Astrocyte (in vitro differentiated cells and primary cell): ENCODE data around the gene RIMBP2. TPM values are rescaled to one million over a fixed set of nuclear protein-coding genes. Genes with fewer than 3 reads are reported as not detected.

Source experiments
- DNase-seq: peaks from one replicate; pipeline ENCODE4 v3.0.0-alpha.2; 2010; ENCODE audit warnings: low read depth
- FAIRE-seq: peaks from 2 replicates; lab custom pipeline; 2011; peaks lifted over from hg19 to GRCh38; lab: Jason Lieb, UNC
- H2AFZ ChIP-seq: 2 replicates; pipeline ENCODE4 v1.6.0; 2012; ENCODE audit warnings: low read depth, low read length, inconsistent platforms
- H3K27ac ChIP-seq: 2 replicates; pipeline ENCODE4 v1.5.1; 2011; ENCODE audit warnings: low read depth, low read length, inconsistent platforms
- H3K27me3 ChIP-seq: 2 replicates; pipeline ENCODE4 v1.6.0; 2011; ENCODE audit warnings: low read length, inconsistent platforms; ENCODE audit not compliant: insufficient read depth
- H3K36me3 ChIP-seq: 2 replicates; pipeline ENCODE4 v1.5.1; 2011; ENCODE audit warnings: low read length, inconsistent platforms; ENCODE audit not compliant: insufficient read depth
- H3K4me1 ChIP-seq: 2 replicates; pipeline ENCODE4 v1.5.1; 2011; ENCODE audit warnings: low read length, inconsistent platforms; ENCODE audit not compliant: insufficient read depth
- H3K4me2 ChIP-seq: 2 replicates; pipeline ENCODE4 v1.6.0; 2012; ENCODE audit warnings: low read length, inconsistent platforms
- H3K4me3 ChIP-seq: 2 replicates; pipeline ENCODE4 v1.5.1; 2011; ENCODE audit warnings: low read depth, mild to moderate bottlenecking, low read length, inconsistent platforms; ENCODE audit not compliant: insufficient read depth
- H3K79me2 ChIP-seq: 2 replicates; pipeline ENCODE4 v1.6.0; 2012; ENCODE audit warnings: mild to moderate bottlenecking, low read length, inconsistent platforms; ENCODE audit not compliant: insufficient read depth
- H3K9ac ChIP-seq: 2 replicates; pipeline ENCODE4 v1.6.0; 2012; ENCODE audit warnings: mild to moderate bottlenecking, low read length, inconsistent platforms
- H3K9me3 ChIP-seq: 2 replicates; pipeline ENCODE4 v1.5.1; 2012; ENCODE audit warnings: low read depth, mild to moderate bottlenecking, low read length, inconsistent platforms; ENCODE audit not compliant: insufficient read depth
- H4K20me1 ChIP-seq: 2 replicates; pipeline ENCODE4 v1.6.0; 2012; ENCODE audit warnings: low read length, inconsistent platforms; ENCODE audit not compliant: insufficient read depth
- H3K27ac Mint-ChIP-seq: one replicate; pipeline ENCODE4 v1.8.0; 2021; ENCODE audit warnings: mild to moderate bottlenecking, mixed read lengths; ENCODE audit not compliant: unreplicated experiment
- H3K27me3 Mint-ChIP-seq: one replicate; pipeline ENCODE4 v1.8.0; 2021; ENCODE audit warnings: low read depth, mixed read lengths; ENCODE audit not compliant: unreplicated experiment
- H3K36me3 Mint-ChIP-seq: one replicate; pipeline ENCODE4 v1.8.0; 2021; ENCODE audit warnings: low read depth, mixed read lengths; ENCODE audit not compliant: unreplicated experiment
- H3K4me1 Mint-ChIP-seq: one replicate; pipeline ENCODE4 v1.8.0; 2021; ENCODE audit warnings: low read depth, mixed read lengths; ENCODE audit not compliant: unreplicated experiment
- H3K4me3 Mint-ChIP-seq: one replicate; pipeline ENCODE4 v1.8.0; 2021; ENCODE audit warnings: mild to moderate bottlenecking, moderate library complexity, mixed read lengths; ENCODE audit not compliant: unreplicated experiment
- H3K9me3 Mint-ChIP-seq: one replicate; pipeline ENCODE4 v1.8.0; 2021; ENCODE audit warnings: mild to moderate bottlenecking, mixed read lengths; ENCODE audit not compliant: unreplicated experiment
- CTCF ChIP-seq: IDR thresholded peaks from 2 replicates; pipeline ENCODE4 v1.5.1; 2011; ENCODE audit warnings: low read depth, mild to moderate bottlenecking, inconsistent platforms, low read length, moderate library complexity; ENCODE audit not compliant: insufficient read depth
- EZH2 ChIP-seq: IDR thresholded peaks from 2 replicates; pipeline ENCODE4 v1.6.1; 2012; ENCODE audit warnings: mild to moderate bottlenecking, low read length, inconsistent platforms; ENCODE audit not compliant: insufficient read depth
- total RNA-seq: library from RNA; stranded (reverse); gene quantifications from 2 replicates; pipeline ENCODE4 v1.2.1, GENCODE V29; 2021

The RIMBP2 gene
- total RNA-seq, 1 donor from 2014 or later = 2.2 TPM

GRCh38 chr12:130687190-130687589 lies 28.9 kb downstream of the RIMBP2 start:
- H3K9me3 Mint-ChIP-seq = peaks cover 8% of the 10 kb centered on the region
- H4K20me1 ChIP-seq = no peaks in the 10 kb centered on the region
- no peak overlapping the region for H3K4me3 ChIP-seq
- H3K36me3 ChIP-seq = no peaks in the 10 kb centered on the region
- no peak overlapping the region for H3K27ac Mint-ChIP-seq
- H3K4me1 ChIP-seq = no peaks in the 10 kb centered on the region
- TF ChIP-seq EZH2 (no peak), CTCF (no peak)
- H3K9me3 ChIP-seq = no peaks in the 10 kb centered on the region
- H3K27me3 ChIP-seq = no peaks in the 10 kb centered on the region
- no peak overlapping the region for H3K9ac ChIP-seq
- H3K27me3 Mint-ChIP-seq = peaks cover 6% of the 10 kb centered on the region
- no peak overlapping the region for H3K4me3 Mint-ChIP-seq
- no peaks in the 10 kb centered on the region for H3K36me3 Mint-ChIP-seq
- no peak for FAIRE-seq
- no peak for DNase-seq
- no peak overlapping the region for H3K4me2 ChIP-seq
- no peak overlapping the region for H3K27ac ChIP-seq
- no peaks in the 10 kb centered on the region for H3K79me2 ChIP-seq
- H3K4me1 Mint-ChIP-seq = no peaks in the 10 kb centered on the region
- no peak overlapping the region for H2AFZ ChIP-seq

GRCh38 chr12:130686511-130686991 lies 29.5 kb downstream of the RIMBP2 start:
- H3K4me3 ChIP-seq = no peak overlapping the region
- H3K4me1 ChIP-seq = no peaks in the 10 kb centered on the region
- H3K9ac ChIP-seq = no peak overlapping the region
- H3K4me2 ChIP-seq = no peak overlapping the region
- no peak overlapping the region for H3K27ac ChIP-seq
- H3K79me2 ChIP-seq = no peaks in the 10 kb centered on the region
- FAIRE-seq (no peak), DNase-seq (no peak)
- TF ChIP-seq CTCF = no peak
- H3K36me3 ChIP-seq = no peaks in the 10 kb centered on the region
- Mint-ChIP-seq H3K4me3 (no peak overlapping the region), H3K27me3 (peaks cover 4% of the 10 kb centered on the region), H3K4me1 (no peaks in the 10 kb centered on the region), H3K9me3 (peaks cover 8% of the 10 kb centered on the region), H3K27ac (no peak overlapping the region), H3K36me3 (no peaks in the 10 kb centered on the region)
- no peaks in the 10 kb centered on the region for H3K27me3 ChIP-seq
- no peak overlapping the region for H2AFZ ChIP-seq
- no peaks in the 10 kb centered on the region for H3K9me3 ChIP-seq
- no peaks in the 10 kb centered on the region for H4K20me1 ChIP-seq

DNA sequence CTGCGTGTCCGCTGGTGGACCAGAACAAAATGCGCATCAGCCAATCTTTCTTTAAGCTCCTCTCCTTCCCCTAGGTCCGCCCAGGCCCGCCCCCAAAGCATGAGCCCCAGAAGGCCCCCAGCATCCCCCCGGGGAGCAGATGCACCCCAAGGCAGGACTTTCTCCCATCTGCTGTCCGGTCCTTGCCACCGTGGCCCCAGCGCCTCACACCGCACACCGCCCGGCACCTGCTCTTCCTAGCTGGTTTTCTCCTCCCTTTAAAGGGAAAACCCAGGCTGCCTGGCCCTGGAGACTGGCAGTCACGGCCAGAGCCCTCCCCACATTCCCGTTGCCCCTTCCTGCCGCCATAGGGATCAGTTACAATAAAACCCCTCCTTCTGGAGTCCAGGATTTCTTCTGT lies 30.2 kb downstream of the RIMBP2 start:
- Histone ChIP-seq H3K79me2 (no peaks in the 10 kb centered on the region), H3K4me1 (no peaks in the 10 kb centered on the region), H3K4me2 (no peak overlapping the region), H3K36me3 (no peaks in the 10 kb centered on the region), H3K9me3 (no peaks in the 10 kb centered on the region), H3K4me3 (no peak overlapping the region), H4K20me1 (no peaks in the 10 kb centered on the region), H3K9ac (no peak overlapping the region), H2AFZ (no peak overlapping the region), H3K27me3 (no peaks in the 10 kb centered on the region), H3K27ac (no peak overlapping the region)
- no peak for TF ChIP-seq CTCF
- no peak for TF ChIP-seq EZH2
- DNase-seq (no peak), FAIRE-seq (no peak)
- H3K27me3 Mint-ChIP-seq = peaks cover 3% of the 10 kb centered on the region
- H3K4me3 Mint-ChIP-seq = no peak overlapping the region
- H3K36me3 Mint-ChIP-seq = no peaks in the 10 kb centered on the region
- H3K27ac Mint-ChIP-seq = no peak overlapping the region
- peaks cover 8% of the 10 kb centered on the region for H3K9me3 Mint-ChIP-seq
- no peaks in the 10 kb centered on the region for H3K4me1 Mint-ChIP-seq
